Gastroesophageal sphincter (tissue), 4 donors: Measurements from ENCODE around the gene C12orf56. TPM values are rescaled to one million over a fixed set of nuclear protein-coding genes. Genes with fewer than 3 reads are reported as not detected.
"Not testable (repeated sequence)": the region's sequence is repeated elsewhere in the genome, so short reads cannot be mapped to it uniquely, and the experiment has no call there.

Source experiments
- ATAC-seq: fragments of 150-250 bp; one replicate; pipeline ENCODE4 v1.9.1; 2016; ENCODE audit warnings: mild to moderate bottlenecking, moderate library complexity
- H3K27ac ChIP-seq, 4 donors: fragments of 200-600 bp; sonication (generic) in 3 of 4; 1 replicate in 3 of 4; 2 replicates in 1 of 4; pipeline ENCODE4 v1.5.1; 2016 to 2019
- H3K27me3 ChIP-seq: fragments of 200-600 bp; sonication (generic); one replicate; pipeline ENCODE4 v1.5.1; 2019
- H3K36me3 ChIP-seq, 2 donors: fragments of 200-600 bp; sonication (generic); one replicate each; pipeline ENCODE4 v1.5.1; 2019; ENCODE audit warnings: control low read depth in 1 of 2
- H3K4me1 ChIP-seq, 3 donors: fragments of 200-600 bp; sonication (generic); 1 replicate in 2 of 3; 2 replicates in 1 of 3; pipeline ENCODE4 v1.5.1; 2016 to 2019; ENCODE audit warnings: control low read depth in 2 of 3
- H3K4me3 ChIP-seq, 2 donors: fragments of 200-600 bp; sonication (generic); one replicate each; pipeline ENCODE4 v1.5.1; 2019; ENCODE audit warnings: mild to moderate bottlenecking in 1 of 2, moderate library complexity in 1 of 2
- H3K9me3 ChIP-seq, 3 donors: fragments of 200-600 bp; sonication (generic); one replicate each; pipeline ENCODE4 v1.5.1; 2017 to 2019; ENCODE audit warnings: control low read depth in 2 of 3
- CTCF ChIP-seq, 4 experiments: fragments of 200-600 bp in 2 of 4; fragments of 450-650 bp in 2 of 4; sonication (generic) in 1 of 4; IDR thresholded peaks; one replicate each; pipeline ENCODE4 v1.5.1; 2017 to 2019; ENCODE audit warnings: antibody characterized with exemption in 4 of 4, mild to moderate bottlenecking in 2 of 4, moderate library complexity in 2 of 4
- EP300 ChIP-seq: sonication (generic); formaldehyde crosslinking; IDR thresholded peaks from one replicate; pipeline ENCODE4 v1.6.1; 2017; ENCODE audit warnings: antibody characterized with exemption, mild to moderate bottlenecking
- POLR2A ChIP-seq, 2 donors: fragments of 450-650 bp; IDR thresholded peaks; one replicate each; pipeline ENCODE4 v1.6.1; 2017; ENCODE audit warnings: antibody characterized with exemption in 2 of 2, mild to moderate bottlenecking in 2 of 2, moderate library complexity in 1 of 2
- POLR2AphosphoS5 ChIP-seq: sonication (generic); formaldehyde crosslinking; IDR thresholded peaks from one replicate; pipeline ENCODE4 v1.6.1; 2017; ENCODE audit warnings: antibody characterized with exemption
- WGBS, 2 donors: methylation state at CpG; one replicate each; pipeline ENCODE4 v1.1.5; 2018; ENCODE audit warnings: low coverage in 1 of 2; 5-methylcytosine and 5-hydroxymethylcytosine counted together
- total RNA-seq, 4 donors: library from RNA; depleted of rRNA; stranded (reverse); fragments of >200 nt; gene quantifications; one replicate each; pipeline ENCODE4 v1.1.0, GENCODE V29; 2016

The C12orf56 gene
- total RNA-seq, 4 donors from 2014 or later = not detected

GRCh38 chr12:64362721-64363305 is 27.7 kb downstream of the C12orf56 start:
- WGBS, 2 donors = 95 to 100% methylated on average over 2 to 4 of the region's 4 CpGs
- no peaks in the 10 kb centered on the region for H3K27me3 ChIP-seq
- no peak overlapping the region for H3K27ac ChIP-seq
- no peaks in the 10 kb centered on the region for H3K9me3 ChIP-seq
- TF ChIP-seq POLR2AphosphoS5 (no peak), CTCF (IDR thresholded peaks at IDR 0.05) (no peak), EP300 (no peak), POLR2A (IDR thresholded peaks at IDR 0.05) (no peak)
- no peak for ATAC-seq
- H3K36me3 ChIP-seq = no peaks in the 10 kb centered on the region
- H3K4me1 ChIP-seq = no peaks in the 10 kb centered on the region
- no peak overlapping the region for H3K4me3 ChIP-seq

- H3K27ac ChIP-seq, H3K4me3 ChIP-seq, H3K9me3 ChIP-seq, H3K4me1 ChIP-seq, H3K27me3 ChIP-seq, H3K36me3 ChIP-seq, ATAC-seq: not testable (repeated sequence)
- 63 to 67% methylated on average over 1 to 2 of the region's 3 CpGs for WGBS, 2 donors
These were observed 29.4 kb downstream of the C12orf56 start for GRCh38 chr12:64361173-64361572.

DNA sequence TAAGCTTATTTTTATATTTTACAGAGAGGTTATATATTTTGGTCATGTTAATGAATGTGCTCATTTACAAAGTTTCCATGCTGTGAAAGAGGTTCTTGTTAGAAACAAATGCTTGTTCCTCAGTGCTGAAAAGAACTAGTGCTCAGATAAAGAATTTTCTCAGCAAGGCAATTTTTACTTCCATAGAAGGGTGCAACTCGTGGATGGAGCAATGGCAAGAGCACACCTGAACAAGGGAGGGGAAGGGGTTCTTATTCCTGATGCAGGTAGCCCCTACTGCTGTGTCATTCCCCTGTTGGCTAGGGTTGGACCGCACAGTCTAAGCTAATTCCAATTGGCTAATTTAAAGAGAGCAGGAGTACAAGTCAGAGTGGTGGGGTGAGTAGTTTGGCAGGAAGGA is 34.3 kb downstream of the C12orf56 start:
- WGBS, 2 donors = 70 to 73% methylated on average over 2 of the region's 2 CpGs
- not testable (repeated sequence) for H3K27ac ChIP-seq, H3K27me3 ChIP-seq, ATAC-seq, H3K4me3 ChIP-seq, H3K36me3 ChIP-seq, H3K4me1 ChIP-seq
- peaks cover 0 to 13% (median 0%) of the 10 kb centered on the region in 3 donors for H3K9me3 ChIP-seq

DNA sequence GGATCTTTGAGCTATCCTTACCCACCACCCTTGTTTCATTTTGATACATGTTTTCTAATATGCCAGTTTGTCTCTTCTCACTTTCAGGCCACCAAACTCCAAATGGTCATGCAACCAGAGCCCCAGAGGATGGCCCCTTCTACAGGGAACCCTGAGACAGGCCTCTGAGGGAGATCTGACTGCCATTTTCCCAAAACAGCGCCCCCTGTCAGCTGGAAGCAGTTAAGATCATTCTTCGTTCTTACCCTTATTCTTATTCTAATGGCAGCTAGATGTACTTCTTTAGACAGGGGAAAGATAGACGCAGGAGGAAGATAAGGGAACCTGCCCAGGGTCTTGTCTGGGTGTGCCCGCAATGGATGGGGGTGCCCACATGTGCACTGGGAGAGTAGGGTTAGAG is 38.4 kb downstream of the C12orf56 start:
- no peak for ATAC-seq
- H3K4me3 ChIP-seq = no peak overlapping the region
- H3K4me1 ChIP-seq = no peaks in the 10 kb centered on the region
- H3K27ac ChIP-seq = no peak overlapping the region
- WGBS, 2 donors = 55 to 68% methylated on average over 2 to 3 of the region's 4 CpGs
- TF ChIP-seq POLR2AphosphoS5 = no peak
- no peak for TF ChIP-seq CTCF (IDR thresholded peaks at IDR 0.05)
- TF ChIP-seq POLR2A (IDR thresholded peaks at IDR 0.05) = no peak
- TF ChIP-seq EP300 = no peak
- H3K9me3 ChIP-seq = peaks cover 0 to 21% (median 0%) of the 10 kb centered on the region in 3 donors
- no peaks in the 10 kb centered on the region for H3K36me3 ChIP-seq
- H3K27me3 ChIP-seq = no peaks in the 10 kb centered on the region

- no peak overlapping the region for H3K27ac ChIP-seq
- ATAC-seq = no peak
- 84 to 92% methylated on average over 4 of the region's 5 CpGs for WGBS, 2 donors
- TF ChIP-seq POLR2AphosphoS5 = no peak
- TF ChIP-seq POLR2A (IDR thresholded peaks at IDR 0.05) = no peak
- TF ChIP-seq EP300 = no peak
- no peak for TF ChIP-seq CTCF (IDR thresholded peaks at IDR 0.05)
- no peak overlapping the region for H3K4me3 ChIP-seq
- no peaks in the 10 kb centered on the region for H3K36me3 ChIP-seq
- H3K4me1 ChIP-seq = no peaks in the 10 kb centered on the region
- H3K9me3 ChIP-seq = peaks cover 0 to 15% (median 0%) of the 10 kb centered on the region in 3 donors
- no peaks in the 10 kb centered on the region for H3K27me3 ChIP-seq
These were observed 39.3 kb downstream of the C12orf56 start for GRCh38 chr12:64351265-64351664.

DNA sequence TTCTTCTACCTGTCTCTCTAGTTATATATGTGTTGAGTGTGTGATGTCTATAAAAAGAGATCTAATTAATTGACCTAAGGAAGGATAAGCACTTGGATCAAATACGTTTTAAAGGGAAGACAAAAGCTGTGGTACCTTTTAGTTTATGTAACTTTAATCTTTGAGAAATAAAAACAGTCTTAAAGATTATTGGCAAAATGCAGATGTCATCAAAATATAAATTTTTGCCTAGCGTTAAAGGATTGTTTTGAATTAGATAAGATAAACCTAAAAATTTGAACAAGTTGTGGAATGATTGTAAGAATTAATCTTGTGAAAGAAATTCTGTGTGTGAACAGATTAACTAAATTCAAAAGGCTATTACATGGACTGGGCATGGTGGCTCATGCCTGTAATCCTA is 42.9 kb downstream of the C12orf56 start:
- H3K27ac ChIP-seq = no peak overlapping the region
- 75 to 80% methylated on average over 2 of the region's 2 CpGs for WGBS, 2 donors
- H3K27me3 ChIP-seq = no peaks in the 10 kb centered on the region
- no peak for ATAC-seq
- H3K4me1 ChIP-seq = no peaks in the 10 kb centered on the region
- no peaks in the 10 kb centered on the region for H3K36me3 ChIP-seq
- H3K9me3 ChIP-seq = peaks cover 0 to 15% (median 0%) of the 10 kb centered on the region in 3 donors
- no peak overlapping the region for H3K4me3 ChIP-seq
- TF ChIP-seq POLR2AphosphoS5 = no peak
- TF ChIP-seq CTCF (IDR thresholded peaks at IDR 0.05) = no peak
- TF ChIP-seq EP300 = no peak
- no peak for TF ChIP-seq POLR2A (IDR thresholded peaks at IDR 0.05)

GRCh38 chr12:64344631-64345030 is 45.9 kb downstream of the C12orf56 start:
- not testable (repeated sequence) for H3K4me3 ChIP-seq, H3K36me3 ChIP-seq, H3K27ac ChIP-seq, H3K27me3 ChIP-seq, H3K4me1 ChIP-seq, ATAC-seq
- 83 to 98% methylated on average over 3 to 4 of the region's 4 CpGs for WGBS, 2 donors
- peaks cover 0 to 15% (median 0%) of the 10 kb centered on the region in 3 donors for H3K9me3 ChIP-seq

DNA sequence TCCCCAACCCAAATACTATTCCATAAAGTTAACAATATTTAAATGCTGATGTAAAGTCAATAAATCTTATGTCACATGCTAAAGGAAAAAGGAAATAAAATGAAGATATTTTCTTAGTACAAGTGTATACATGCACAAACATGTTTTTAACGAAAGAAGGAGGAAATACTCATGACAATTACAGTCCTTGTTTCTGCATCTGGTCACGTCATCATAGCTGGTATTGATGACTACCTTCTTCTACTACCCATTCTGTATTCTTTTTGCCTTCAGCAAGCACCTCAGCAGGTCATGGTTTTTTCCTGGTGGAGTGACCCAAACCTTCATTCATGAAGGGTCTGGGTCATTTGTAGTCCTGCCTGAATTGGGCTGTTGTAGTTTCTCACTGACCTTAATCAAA is 50.0 kb downstream of the C12orf56 start:
- peaks cover 0 to 11% (median 0%) of the 10 kb centered on the region in 3 donors for H3K9me3 ChIP-seq
- not testable (repeated sequence) for H3K4me3 ChIP-seq, H3K27me3 ChIP-seq, ATAC-seq, H3K4me1 ChIP-seq, H3K27ac ChIP-seq, H3K36me3 ChIP-seq
- WGBS, 2 donors = 81 to 84% methylated on average over 2 of the region's 2 CpGs
